Lower leg skin (tissue), 3 donors: ENCODE data around the gene NOL11.

Experiments used
- POLR2A ChIP-seq, 2 donors: fragments of 450-650 bp; IDR thresholded peaks; one replicate each; pipeline ENCODE4 v1.6.1; 2016 to 2017; ENCODE audit warnings: antibody characterized with exemption in 2 of 2, mild to moderate bottlenecking in 1 of 2, moderate library complexity in 1 of 2
- TF ChIP-seq, protein P1 (sequence below), 3 donors: fragments of 450-650 bp; IDR thresholded peaks; one replicate each; pipeline ENCODE4 v1.5.1; 2016; ENCODE audit warnings: antibody characterized with exemption in 3 of 3, mild to moderate bottlenecking in 3 of 3, moderate library complexity in 2 of 3

DNA sequence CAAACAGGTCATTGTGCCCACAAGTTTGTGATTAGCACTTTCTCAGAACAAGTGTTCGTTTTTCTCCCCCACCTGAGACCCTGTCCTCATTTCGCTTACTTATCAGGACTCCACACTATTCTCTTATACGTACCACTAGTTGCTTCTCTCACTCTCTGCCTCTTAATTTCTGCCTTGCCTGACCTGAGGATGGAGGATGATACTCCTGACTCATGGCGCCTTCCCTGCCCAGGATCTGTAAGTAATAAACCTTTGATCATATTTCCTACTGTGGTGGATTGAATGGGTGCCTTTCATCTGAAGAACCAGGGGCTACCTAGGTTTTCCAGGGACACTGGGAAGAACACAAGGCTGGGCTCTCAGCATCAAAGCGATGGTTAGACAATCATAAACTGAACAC is 67.8 kb downstream of the NOL11 start:
- no peak for TF ChIP-seq POLR2A (IDR thresholded peaks at IDR 0.05)
- TF ChIP-seq, protein P1, sequence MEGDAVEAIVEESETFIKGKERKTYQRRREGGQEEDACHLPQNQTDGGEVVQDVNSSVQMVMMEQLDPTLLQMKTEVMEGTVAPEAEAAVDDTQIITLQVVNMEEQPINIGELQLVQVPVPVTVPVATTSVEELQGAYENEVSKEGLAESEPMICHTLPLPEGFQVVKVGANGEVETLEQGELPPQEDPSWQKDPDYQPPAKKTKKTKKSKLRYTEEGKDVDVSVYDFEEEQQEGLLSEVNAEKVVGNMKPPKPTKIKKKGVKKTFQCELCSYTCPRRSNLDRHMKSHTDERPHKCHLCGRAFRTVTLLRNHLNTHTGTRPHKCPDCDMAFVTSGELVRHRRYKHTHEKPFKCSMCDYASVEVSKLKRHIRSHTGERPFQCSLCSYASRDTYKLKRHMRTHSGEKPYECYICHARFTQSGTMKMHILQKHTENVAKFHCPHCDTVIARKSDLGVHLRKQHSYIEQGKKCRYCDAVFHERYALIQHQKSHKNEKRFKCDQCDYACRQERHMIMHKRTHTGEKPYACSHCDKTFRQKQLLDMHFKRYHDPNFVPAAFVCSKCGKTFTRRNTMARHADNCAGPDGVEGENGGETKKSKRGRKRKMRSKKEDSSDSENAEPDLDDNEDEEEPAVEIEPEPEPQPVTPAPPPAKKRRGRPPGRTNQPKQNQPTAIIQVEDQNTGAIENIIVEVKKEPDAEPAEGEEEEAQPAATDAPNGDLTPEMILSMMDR (IDR thresholded peaks at IDR 0.05), result no peak
